ENCODE measurements around the gene TSPAN9. TPM values are rescaled to one million over a fixed set of nuclear protein-coding genes. Genes with fewer than 3 reads are reported as not detected.

TSPAN9 gene
- total and polyA plus RNA-seq, 4 donors = 17.4 to 62.9 (median 34.2) TPM

GRCh38 chr12:3288690-3289089 lies 211.5 kb downstream of the TSPAN9 start:
- Histone ChIP-seq H3K27me3 (ENCODE audit: control insufficient read depth in 4 of 4, insufficient read depth in 4 of 4, low read length in 3 of 4) (no peaks in the 10 kb centered on the region), H3K36me3 (ENCODE audit: control insufficient read depth in 4 of 4, insufficient read depth in 3 of 4, low read depth in 1 of 4, low read length in 3 of 4) (peaks cover 0 to 19% (median 6%) of the 10 kb centered on the region in 4 donors), H3K9ac (ENCODE audit: low read depth in 1 of 2, low read length in 2 of 2) (no peak overlapping the region), H3K27ac (ENCODE audit: low read depth in 1 of 2, low read length in 2 of 2) (no peak overlapping the region), H3K9me3 (ENCODE audit: control insufficient read depth in 4 of 4, low read length in 3 of 4) (no peaks in the 10 kb centered on the region), H3K4me1 (ENCODE audit: control insufficient read depth in 4 of 4, insufficient read depth in 4 of 4, low read length in 3 of 4) (no peaks in the 10 kb centered on the region), H3K4me3 (ENCODE audit: low read depth in 1 of 3, low read length in 3 of 3) (no peak overlapping the region)
- no peak for TF ChIP-seq YY1 (IDR thresholded peaks at IDR 0.05)
- TF ChIP-seq HNF4A (conservative IDR thresholded peaks at IDR 0.05) = no peak
- TF ChIP-seq FOXA1 (IDR thresholded peaks at IDR 0.05) = no peak
- TF ChIP-seq EGR1 (IDR thresholded peaks at IDR 0.05; ENCODE audit: low read depth in 2 of 2) = no peak
- TF ChIP-seq HNF4G (IDR thresholded peaks at IDR 0.05) = no peak
- TF ChIP-seq ZBTB33 (IDR thresholded peaks at IDR 0.05) = no peak
- no peak for TF ChIP-seq TAF1 (conservative IDR thresholded peaks at IDR 0.05)
- no peak for TF ChIP-seq JUND (IDR thresholded peaks at IDR 0.05)
- TF ChIP-seq CTCF (IDR thresholded peaks at IDR 0.05; ENCODE audit: low read depth, low read length, missing input control) = no peak
- no peak for TF ChIP-seq NR2F2 (IDR thresholded peaks at IDR 0.05)
- TF ChIP-seq FOXA2 (IDR thresholded peaks at IDR 0.05) = no peak
- no peak for TF ChIP-seq RXRA (IDR thresholded peaks at IDR 0.05)
- no peak for TF ChIP-seq SP1 (IDR thresholded peaks at IDR 0.05)
- no peak for TF ChIP-seq GABPA (IDR thresholded peaks at IDR 0.05 in 1 of 2, conservative IDR thresholded peaks at IDR 0.05 in 1 of 2)
- no peak for TF ChIP-seq RAD21 (IDR thresholded peaks at IDR 0.05)
- 82% methylated on average over 8 of the region's 8 CpGs for WGBS
- no peak for DNase-seq (ENCODE audit: low spot score)

- TF ChIP-seq FOXA2 (IDR thresholded peaks at IDR 0.05) (no peak), YY1 (IDR thresholded peaks at IDR 0.05) (no peak), MAX (IDR thresholded peaks at IDR 0.05) (no peak), ATF3 (IDR thresholded peaks at IDR 0.05) (no peak), RXRA (IDR thresholded peaks at IDR 0.05) (no peak)
- WGBS = 86% methylated on average over 9 of the region's 9 CpGs
- Histone ChIP-seq H3K9ac (ENCODE audit: low read depth in 1 of 2, low read length in 2 of 2) (no peak overlapping the region), H3K4me1 (ENCODE audit: control insufficient read depth in 4 of 4, insufficient read depth in 4 of 4, low read length in 3 of 4) (no peaks in the 10 kb centered on the region), H3K27me3 (ENCODE audit: control insufficient read depth in 4 of 4, insufficient read depth in 4 of 4, low read length in 3 of 4) (no peaks in the 10 kb centered on the region), H3K27ac (ENCODE audit: low read depth in 1 of 2, low read length in 2 of 2) (no peak overlapping the region), H3K4me3 (ENCODE audit: low read depth in 1 of 3, low read length in 3 of 3) (no peak overlapping the region), H3K36me3 (ENCODE audit: control insufficient read depth in 4 of 4, insufficient read depth in 3 of 4, low read depth in 1 of 4, low read length in 3 of 4) (peaks cover 0 to 11% (median 5%) of the 10 kb centered on the region in 4 donors), H3K9me3 (ENCODE audit: control insufficient read depth in 4 of 4, low read length in 3 of 4) (no peaks in the 10 kb centered on the region)
- no peak for DNase-seq (ENCODE audit: low spot score)
Measured at GRCh38 chr12:3289702-3290101, 212.5 kb downstream of the TSPAN9 start.

Data from liver (tissue), 9 donors.